H1 (cell line): ENCODE data around the gene FKBP2. TPM values are rescaled to one million over a fixed set of nuclear protein-coding genes. Genes with fewer than 3 reads are reported as not detected.

ENCODE experiments used
- CTCF ChIA-PET: fragments of 300-600 bp; sonication (Branson Sonifier 250); formaldehyde crosslinking; loops from one replicate; lab custom pipeline; 2021; ENCODE audit not compliant: partially characterized antibody; lab: Charles Lee
- POLR2A ChIA-PET: fragments of 300-600 bp; sonication (Branson Sonifier 250); formaldehyde crosslinking; loops from one replicate; lab custom pipeline; 2021; ENCODE audit warnings: inconsistent platforms; ENCODE audit not compliant: partially characterized antibody; lab: Charles Lee
- DNase-seq, 2 experiments: peaks; one replicate each; pipeline versions ENCODE4 v3.0.0 to v3.0.0-alpha.2; 2010 to 2022; ENCODE audit warnings: low spot score in 2 of 2, low read depth in 1 of 2, mixed read lengths in 1 of 2
- FAIRE-seq: peaks from 2 replicates; lab custom pipeline; 2011; peaks lifted over from hg19 to GRCh38; lab: Jason Lieb, UNC
- H2AFZ ChIP-seq: 2 replicates; pipeline ENCODE4 v1.8.1; 2012; ENCODE audit warnings: low read length, inconsistent platforms
- H2AK5ac ChIP-seq: 2 replicates; pipeline ENCODE4 v1.6.1; 2013; ENCODE audit warnings: low read depth, low read length
- H2BK120ac ChIP-seq: replicated peaks from 2 replicates; pipeline ENCODE3; 2013; ENCODE audit warnings: low read depth, low read length, inconsistent platforms
- H2BK12ac ChIP-seq: 2 replicates; pipeline ENCODE4 v1.6.1; 2013; ENCODE audit warnings: low read depth, low read length
- H2BK15ac ChIP-seq: 2 replicates; pipeline ENCODE4 v1.6.1; 2013; ENCODE audit warnings: low read length
- H2BK20ac ChIP-seq: 2 replicates; pipeline ENCODE4 v1.6.1; 2013; ENCODE audit warnings: low read length
- H2BK5ac ChIP-seq: 2 replicates; pipeline ENCODE4 v1.6.1; 2013; ENCODE audit warnings: low read depth, low read length
- H3K14ac ChIP-seq: 2 replicates; pipeline ENCODE4 v1.6.1; 2013; ENCODE audit warnings: inconsistent platforms; ENCODE audit not compliant: insufficient read length
- H3K18ac ChIP-seq: 2 replicates; pipeline ENCODE4 v1.6.1; 2013; ENCODE audit warnings: low read length; ENCODE audit errors: extremely low read depth
- H3K23ac ChIP-seq: 2 replicates; pipeline ENCODE4 v1.6.1; 2013; ENCODE audit warnings: inconsistent platforms; ENCODE audit not compliant: insufficient read length
- H3K23me2 ChIP-seq: 2 replicates; pipeline ENCODE4 v1.6.1; 2013; ENCODE audit warnings: low read depth, low read length
- H3K27ac ChIP-seq: 2 replicates; pipeline ENCODE4 v1.6.1; 2011; ENCODE audit warnings: low read depth, low read length, inconsistent platforms
- H3K27me3 ChIP-seq, 4 experiments: replicated peaks in 1 of 4; 1 replicate in 1 of 4; 2 replicates in 3 of 4; pipeline versions ENCODE4 v1.6.1 to v1.8.1; 2011 to 2013; ENCODE audit warnings: low read length in 3 of 4, mild to moderate bottlenecking in 3 of 4, inconsistent platforms in 2 of 4, mixed read lengths in 2 of 4, moderate library complexity in 1 of 4; ENCODE audit not compliant: control insufficient read depth in 3 of 4, insufficient read depth in 3 of 4; ENCODE audit errors: extremely low read depth in 1 of 4
- H3K36me3 ChIP-seq, 4 experiments: 2 replicates each; pipeline versions ENCODE4 v1.6.1 to v1.8.1; 2011 to 2013; ENCODE audit warnings: mild to moderate bottlenecking in 4 of 4, low read length in 3 of 4, moderate library complexity in 2 of 4, control low read depth in 1 of 4, inconsistent platforms in 1 of 4; ENCODE audit not compliant: insufficient read depth in 4 of 4, control insufficient read depth in 2 of 4
- H3K4ac ChIP-seq: replicated peaks from 2 replicates; pipeline ENCODE3; 2013; ENCODE audit warnings: low read length, low read depth, mixed read lengths, inconsistent platforms; ENCODE audit not compliant: insufficient read length
- H3K4me1 ChIP-seq, 4 experiments: replicated peaks in 1 of 4; 1 replicate in 1 of 4; 2 replicates in 3 of 4; pipeline versions ENCODE4 v1.6.1 to v1.8.1; 2011 to 2013; ENCODE audit warnings: low read length in 3 of 4, inconsistent platforms in 2 of 4, mixed read lengths in 1 of 4; ENCODE audit not compliant: insufficient read depth in 4 of 4, control insufficient read depth in 3 of 4
- H3K4me2 ChIP-seq, 2 experiments: 2 replicates each; pipeline versions ENCODE4 v1.6.1 to v1.8.1; 2011 to 2013; ENCODE audit warnings: low read depth in 2 of 2, low read length in 2 of 2, control low read depth in 1 of 2, inconsistent platforms in 1 of 2, mild to moderate bottlenecking in 1 of 2; ENCODE audit not compliant: insufficient read depth in 1 of 2
- H3K4me3 ChIP-seq, 4 experiments: fragments of 200-600, 300-600 bp in 1 of 4; sonication (generic), shearing (Covaris generic), sonication (Bioruptor Twin) in 1 of 4; 2 replicates each; pipeline versions ENCODE4 v1.5.1 to v1.8.1; 2011 to 2016; ENCODE audit warnings: low read length in 4 of 4, low read depth in 3 of 4, control low read depth in 2 of 4, inconsistent platforms in 2 of 4, mild to moderate bottlenecking in 2 of 4, mixed read lengths in 1 of 4, moderate library complexity in 1 of 4; ENCODE audit not compliant: insufficient read depth in 2 of 4; ENCODE audit errors: extremely low read depth in 1 of 4
- H3K56ac ChIP-seq: replicated peaks from 2 replicates; pipeline ENCODE3; 2013; ENCODE audit warnings: low read depth, mild to moderate bottlenecking, mixed read lengths, low read length, inconsistent platforms; ENCODE audit not compliant: insufficient read length
- H3K79me1 ChIP-seq: 2 replicates; pipeline ENCODE4 v1.6.1; 2013; ENCODE audit warnings: low read depth, low read length, control low read depth
- H3K79me2 ChIP-seq, 2 experiments: 2 replicates each; pipeline versions ENCODE4 v1.6.1 to v1.8.1; 2012 to 2013; ENCODE audit warnings: low read length in 2 of 2, mild to moderate bottlenecking in 2 of 2, inconsistent platforms in 1 of 2; ENCODE audit not compliant: insufficient read depth in 2 of 2, control insufficient read depth in 1 of 2
- H3K9ac ChIP-seq, 4 experiments: replicated peaks in 1 of 4; 1 replicate in 1 of 4; 2 replicates in 3 of 4; pipeline versions ENCODE4 v1.6.1 to v1.8.1; 2011 to 2013; ENCODE audit warnings: low read depth in 3 of 4, low read length in 3 of 4, control low read depth in 2 of 4, mild to moderate bottlenecking in 2 of 4, moderate library complexity in 2 of 4, inconsistent platforms in 1 of 4; ENCODE audit errors: extremely low read depth in 1 of 4
- H3K9me3 ChIP-seq, 2 experiments: 2 replicates each; pipeline versions ENCODE4 v1.6.1 to v1.8.1; 2012 to 2013; ENCODE audit warnings: mild to moderate bottlenecking in 2 of 2, moderate library complexity in 2 of 2, control low read depth in 1 of 2, inconsistent platforms in 1 of 2, low read depth in 1 of 2, low read length in 1 of 2, mixed read lengths in 1 of 2; ENCODE audit not compliant: insufficient read depth in 2 of 2
- H4K20me1 ChIP-seq, 2 experiments: replicated peaks in 1 of 2; 2 replicates each; pipeline versions ENCODE3 to v1.8.1; 2011 to 2013; ENCODE audit warnings: inconsistent platforms in 2 of 2, low read length in 2 of 2, mild to moderate bottlenecking in 1 of 2; ENCODE audit not compliant: insufficient read depth in 2 of 2, control insufficient read depth in 1 of 2
- H4K5ac ChIP-seq: 2 replicates; pipeline ENCODE4 v1.6.1; 2013; ENCODE audit warnings: low read length, low read depth, mixed read lengths, inconsistent platforms; ENCODE audit not compliant: insufficient read length
- H4K8ac ChIP-seq: 2 replicates; pipeline ENCODE4 v1.8.0; 2013; ENCODE audit warnings: mild to moderate bottlenecking, moderate library complexity, low read length, inconsistent platforms; ENCODE audit not compliant: insufficient read depth; ENCODE audit errors: extremely low read depth
- H4K91ac ChIP-seq: replicated peaks from 2 replicates; pipeline ENCODE3; 2013; ENCODE audit warnings: low read length, mixed read lengths, inconsistent platforms; ENCODE audit not compliant: insufficient read length
- MAX ChIP-seq: IDR thresholded peaks from 2 replicates; pipeline ENCODE4 v1.6.1; 2012; ENCODE audit warnings: inconsistent platforms
- TAF7 ChIP-seq: optimal IDR thresholded peaks from 2 replicates; pipeline ENCODE3; 2011; ENCODE audit warnings: low read depth, mild to moderate bottlenecking, inconsistent platforms, low read length, moderate library complexity, borderline replicate concordance
- WGBS, 2 experiments: shearing (Covaris generic) in 1 of 2; methylation state at CpG; one replicate each; pipeline versions ENCODE4 v1.1.6 to v1.1.7; 2013 to 2015; ENCODE audit warnings: low lambda C conversion rate in 2 of 2, mixed read lengths in 2 of 2, inconsistent platforms in 1 of 2, low coverage in 1 of 2, missing lambda C conversion rate in 1 of 2; ENCODE audit not compliant: insufficient replicate concordance in 2 of 2, insufficient coverage in 1 of 2, insufficient read length in 1 of 2; ENCODE audit errors: extremely low coverage in 1 of 2, missing lambda C conversion rate in 1 of 2; 5-methylcytosine and 5-hydroxymethylcytosine counted together
- polyA plus RNA-seq, 7 experiments: library from polyadenylated mRNA; depleted of rRNA in 3 of 7; stranded (reverse) in 5 of 7; unstranded in 2 of 7; fragments of >200 nt in 5 of 7; fragments of 200-250 nt in 2 of 7; gene quantifications; 1 replicate in 5 of 7; 2 replicates in 1 of 7; 4 replicates in 1 of 7; pipeline versions ENCODE4 v1.2.1 to v1.2.3, GENCODE V29; 2011 to 2013; ENCODE audit warnings: missing spikeins in 2 of 7, mixed read lengths in 2 of 7
- total RNA-seq: library from RNA; stranded (reverse); fragmentation: NEBNext Ultra II Directional; extraction: Animal tissue kit (Norgen Biotek cat#: 25700); gene quantifications from 2 replicates; pipeline ENCODE4 v1.2.1, GENCODE V29; 2021

FKBP2 gene
- total and polyA plus RNA-seq, 2 of the 8 experiments (the other 6 are each of a cell fraction or from before 2014, with no cell fraction given), result 41.7 to 52.5 TPM

- POLR2A ChIA-PET, result interaction anchor here (0.9 to 11.9 kb wide), 3 partner anchors 17 to 38 kb away, joined by 3 to 190 read pairs (median 3); partner anchors contain the start of genes FERMT3, FKBP2, PLCB3 and PPP1R14B
- CTCF ChIA-PET, result interaction anchor here (1.0 to 8.6 kb wide), 2 partner anchors 23 to 39 kb away, joined by 5 to 51 read pairs; partner anchors contain the start of gene FERMT3
- TF ChIP-seq TAF7 (peak; percentile 22), MAX (no peak)
Observed at GRCh38 chr11:64229744-64230170, 11.1 kb upstream of the FKBP2 start.

More at GRCh38 chr11:64229744-64230170, 11.1 kb upstream of the FKBP2 start:
- Histone ChIP-seq H3K23ac (no peak overlapping the region), H2BK12ac (no peak overlapping the region), H4K91ac (no peak overlapping the region), H4K8ac (peak overlapping the region; percentile 73; the same call in 1 of the 2 replicates), H3K23me2 (peaks cover 21% of the 10 kb centered on the region), H4K5ac (no peak overlapping the region), H2AFZ (no peak overlapping the region), H3K9me3 (no peaks in the 10 kb centered on the region), H2BK5ac (no peak overlapping the region), H3K79me2 (no peaks in the 10 kb centered on the region), H4K20me1 (peaks cover 0 to 2% of the 10 kb centered on the region in 2 experiments), H3K36me3 (no peaks in the 10 kb centered on the region), H3K4me1 (peaks cover 0 to 37% (median 18%) of the 10 kb centered on the region in 4 experiments; a peak in 6 of 7 replicates), H3K18ac (peak overlapping the region; percentile 71), H3K27ac (no peak overlapping the region), H2BK120ac (no peak overlapping the region), H3K4me2 (peak overlapping the region; percentile 87 to 97), H2AK5ac (no peak overlapping the region), H2BK20ac (no peak overlapping the region), H3K27me3 (peaks cover 0 to 9% (median 6%) of the 10 kb centered on the region in 4 experiments; a peak in 4 of 7 replicates), H3K56ac (no peak overlapping the region), H3K14ac (no peak overlapping the region), H3K4me3 (peak overlapping the region; percentile 70 to 80 (median 76); a peak in 7 of 8 replicates), H3K9ac (no peak overlapping the region; a peak in 1 of 7 replicates), H3K4ac (no peak overlapping the region), H2BK15ac (no peak overlapping the region), H3K79me1 (no peaks in the 10 kb centered on the region; the same call in 1 of the 2 replicates)
- no peak for DNase-seq
- FAIRE-seq, result no peak
- 67% methylated on average over 12 of the region's 13 CpGs; no CpG with 5 or more reads in 1 of the 2 experiments for WGBS, 2 experiments
